Left renal pelvis (tissue), 4 donors: ENCODE results near the gene FAM184B. TPM values are rescaled to one million over a fixed set of nuclear protein-coding genes. Genes with fewer than 3 reads are reported as not detected.

ENCODE experiments used
- DNase-seq, 4 donors: peaks; one replicate each; pipeline ENCODE4 v3.0.0-alpha.2; 2013; ENCODE audit warnings: low read depth in 4 of 4, low spot score in 3 of 4
- polyA plus RNA-seq, 4 donors: library from polyadenylated mRNA; unstranded; fragments of 120-200 nt; gene quantifications; one replicate each; pipeline ENCODE4 v1.2.1, GENCODE V29; 2013; ENCODE audit not compliant: insufficient read length in 4 of 4

FAM184B gene
- polyA plus RNA-seq, 4 donors: 0.30 to 0.85 (median 0.51) TPM

DNA sequence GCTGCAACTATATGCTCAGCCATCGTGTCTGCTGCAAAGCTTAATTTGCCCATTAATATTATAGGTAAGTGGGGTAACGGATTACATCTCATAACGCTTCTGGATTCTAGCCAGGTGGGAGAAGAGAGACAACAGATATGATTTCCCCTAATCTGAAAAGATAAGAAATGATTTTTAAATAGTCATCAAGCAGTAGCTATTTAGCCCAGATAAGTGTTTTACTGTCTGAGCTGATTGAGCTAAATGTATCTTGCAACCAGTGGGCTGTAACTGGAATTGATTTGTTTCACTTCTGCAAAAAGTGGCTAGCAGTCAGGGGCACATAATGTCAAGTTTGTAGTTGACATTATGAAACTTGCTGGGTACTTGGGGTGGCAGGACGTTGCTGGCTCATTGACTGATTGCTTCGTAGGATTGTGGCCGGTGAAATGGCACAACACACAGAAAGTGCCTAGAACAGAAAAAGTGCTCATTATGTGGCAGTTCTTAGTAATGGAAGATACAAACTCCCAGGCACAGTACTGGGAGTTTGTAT, 185.9 kb downstream of the FAM184B start:
- DNase-seq: no peak

DNA sequence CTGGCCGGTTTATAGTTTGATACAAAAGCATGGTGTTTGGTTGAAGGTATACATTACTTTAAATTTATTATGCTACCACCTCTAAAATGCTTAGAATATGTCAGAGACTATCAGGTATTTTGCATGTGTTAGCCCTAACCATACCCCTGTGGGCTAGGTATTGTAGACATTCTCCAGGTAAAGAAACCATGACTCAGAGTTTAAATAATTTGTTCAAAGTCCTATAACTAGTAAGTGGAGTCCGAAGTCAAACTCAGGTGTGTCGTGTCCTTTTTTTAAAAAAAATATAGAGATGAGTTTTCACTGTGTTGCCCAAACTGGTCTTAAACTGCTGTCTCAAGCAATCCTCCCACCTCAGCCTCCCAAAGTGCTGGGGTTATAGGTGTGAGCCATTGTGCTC, 192.1 kb downstream of the FAM184B start:
- no peak for DNase-seq

GRCh38 chr4:17587094-17587822, 194.2 kb downstream of the FAM184B start:
- DNase-seq: no peak

DNA sequence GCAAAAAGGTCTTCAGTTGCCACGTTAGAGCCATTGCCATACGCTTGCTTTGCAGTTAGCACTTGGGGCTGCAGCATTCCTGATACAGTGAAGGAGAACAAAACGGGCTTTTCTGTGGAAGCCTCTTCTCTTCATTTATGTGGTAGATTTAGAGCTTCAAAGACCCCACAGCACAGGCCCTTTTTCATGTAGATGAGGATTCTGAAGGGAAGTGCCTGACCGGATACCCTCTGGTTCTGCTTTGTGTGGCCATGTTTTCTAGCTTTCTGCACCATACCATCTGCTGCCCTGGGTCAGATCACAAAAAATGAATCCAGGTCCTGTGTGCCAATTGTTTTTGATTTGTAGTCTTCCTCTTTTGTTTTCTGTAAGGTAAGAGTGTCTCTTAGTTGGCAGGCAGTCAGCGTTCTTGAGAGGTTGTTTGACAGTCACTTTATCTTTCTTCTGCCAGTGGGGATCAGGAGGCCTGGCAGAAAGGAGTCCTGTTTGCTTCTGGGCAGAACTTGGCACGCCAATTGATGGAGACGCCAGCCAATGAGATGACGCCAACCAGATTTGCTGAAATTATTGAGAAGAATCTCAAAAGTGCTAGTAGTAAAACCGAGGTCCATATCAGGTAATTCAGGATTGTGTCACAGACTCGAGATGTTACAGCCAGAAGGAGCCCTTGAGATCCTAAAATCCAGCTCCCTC, 196.8 kb downstream of the FAM184B start:
- no peak for DNase-seq

- no peak for DNase-seq
These were observed 197.5 kb downstream of the FAM184B start for GRCh38 chr4:17583941-17584340.

GRCh38 chr4:17583276-17583675, 198.1 kb downstream of the FAM184B start:
- DNase-seq: no peak

DNA sequence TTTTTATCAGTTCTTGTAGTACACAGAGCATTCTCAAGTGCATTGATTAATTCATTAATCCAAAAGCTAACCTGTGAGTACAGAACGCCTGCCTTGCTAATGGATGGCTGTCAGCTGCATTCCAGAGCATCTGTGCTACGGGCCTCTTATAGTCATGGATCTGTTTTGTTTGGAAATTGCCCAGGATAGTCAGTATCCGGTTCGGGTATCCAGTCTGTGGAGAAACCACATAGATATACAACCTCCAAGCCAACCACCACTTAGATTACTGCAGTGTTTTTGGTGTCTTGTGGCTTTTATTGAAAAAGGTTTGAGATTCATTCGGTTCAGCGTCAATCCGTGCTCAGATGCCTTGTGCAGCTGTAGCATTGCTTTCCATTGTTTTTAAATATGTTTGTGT, 200.5 kb downstream of the FAM184B start:
- no peak for DNase-seq

Other genes starting within 250 kb of the FAM184B start
- gene LAP3, start 204.4 kb downstream of the FAM184B start, polyA plus RNA-seq: 10 to 100 TPM; 50.9 to 86.6 (median 72.9) TPM
- 10 to 100 TPM; 55.3 to 69.3 (median 67.1) TPM for gene MED28, start 167.0 kb downstream of the FAM184B start, polyA plus RNA-seq
- 10 to 100 TPM; 51.3 to 68.4 (median 52.8) TPM for gene DCAF16, start 29.1 kb upstream of the FAM184B start, polyA plus RNA-seq
- 10 to 100 TPM; 26.7 to 33.6 (median 28.2) TPM for gene NCAPG, start 29.4 kb upstream of the FAM184B start, polyA plus RNA-seq
- gene LCORL, start 240.1 kb upstream of the FAM184B start, polyA plus RNA-seq: 10 to 100 TPM; 13.6 to 35.4 (median 29.6) TPM